Coronary artery (tissue), 2 donors: ENCODE results near the gene KCNG2.
A peak's percentile ranks its signal among the peaks of the same experiment; 100 is the strongest.

Experiments
- DNase-seq: peaks from one replicate; pipeline ENCODE4 v3.0.0-alpha.2; 2017; ENCODE audit warnings: low spot score
- H3K27ac ChIP-seq, 2 donors: fragments of 200-600 bp; sonication (generic); one replicate each; pipeline ENCODE4 v1.5.1; 2016 to 2019
- H3K4me3 ChIP-seq: fragments of 200-600 bp; sonication (generic); 2 replicates; pipeline ENCODE4 v1.5.1; 2016; ENCODE audit warnings: mild to moderate bottlenecking, moderate library complexity
- TF ChIP-seq, protein P1 (sequence below): fragments of 200-600 bp; sonication (generic); IDR thresholded peaks from one replicate; pipeline ENCODE4 v1.5.1; 2019; ENCODE audit warnings: antibody characterized with exemption

KCNG2 gene

GRCh38 chr18:79866889-79867574, 69.3 kb downstream of the KCNG2 start:
- Histone ChIP-seq H3K4me3 (no peak overlapping the region), H3K27ac (no peak overlapping the region)
- TF ChIP-seq, protein P1, sequence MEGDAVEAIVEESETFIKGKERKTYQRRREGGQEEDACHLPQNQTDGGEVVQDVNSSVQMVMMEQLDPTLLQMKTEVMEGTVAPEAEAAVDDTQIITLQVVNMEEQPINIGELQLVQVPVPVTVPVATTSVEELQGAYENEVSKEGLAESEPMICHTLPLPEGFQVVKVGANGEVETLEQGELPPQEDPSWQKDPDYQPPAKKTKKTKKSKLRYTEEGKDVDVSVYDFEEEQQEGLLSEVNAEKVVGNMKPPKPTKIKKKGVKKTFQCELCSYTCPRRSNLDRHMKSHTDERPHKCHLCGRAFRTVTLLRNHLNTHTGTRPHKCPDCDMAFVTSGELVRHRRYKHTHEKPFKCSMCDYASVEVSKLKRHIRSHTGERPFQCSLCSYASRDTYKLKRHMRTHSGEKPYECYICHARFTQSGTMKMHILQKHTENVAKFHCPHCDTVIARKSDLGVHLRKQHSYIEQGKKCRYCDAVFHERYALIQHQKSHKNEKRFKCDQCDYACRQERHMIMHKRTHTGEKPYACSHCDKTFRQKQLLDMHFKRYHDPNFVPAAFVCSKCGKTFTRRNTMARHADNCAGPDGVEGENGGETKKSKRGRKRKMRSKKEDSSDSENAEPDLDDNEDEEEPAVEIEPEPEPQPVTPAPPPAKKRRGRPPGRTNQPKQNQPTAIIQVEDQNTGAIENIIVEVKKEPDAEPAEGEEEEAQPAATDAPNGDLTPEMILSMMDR: no peak
- DNase-seq: no peak

DNA sequence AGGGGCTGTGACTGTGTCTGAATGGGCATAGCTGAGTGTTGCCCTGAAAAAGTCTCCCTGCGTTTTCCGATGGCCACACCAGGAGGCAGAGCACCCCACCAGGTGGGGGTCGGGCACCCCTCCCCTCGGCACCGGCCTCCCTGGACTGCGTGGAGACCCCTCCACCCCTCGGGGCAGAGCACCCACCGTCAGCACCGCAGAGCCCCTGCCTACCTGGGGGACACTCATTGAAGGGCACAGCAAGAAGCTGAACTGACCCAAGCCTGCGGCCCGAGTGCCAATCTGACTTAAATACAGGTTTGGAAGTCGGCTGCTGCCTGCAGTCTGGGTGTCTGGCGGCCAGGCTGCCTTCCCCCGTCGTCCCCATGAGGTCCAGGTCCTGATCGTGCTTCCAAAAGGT, 69.9 kb downstream of the KCNG2 start:
- H3K4me3 ChIP-seq: no peak overlapping the region
- TF ChIP-seq, protein P1: no peak
- DNase-seq: peak; percentile 65
- H3K27ac ChIP-seq: no peak overlapping the region

- H3K27ac ChIP-seq: no peak overlapping the region
- no peak overlapping the region for H3K4me3 ChIP-seq
- TF ChIP-seq, protein P1: no peak
- DNase-seq: peak; percentile 53
These were observed 70.5 kb downstream of the KCNG2 start for GRCh38 chr18:79868168-79868784.

GRCh38 chr18:79868811-79869541, 71.2 kb downstream of the KCNG2 start:
- H3K27ac ChIP-seq: no peak overlapping the region
- TF ChIP-seq, protein P1: no peak
- DNase-seq: peak; percentile 62
- H3K4me3 ChIP-seq: no peak overlapping the region

DNA sequence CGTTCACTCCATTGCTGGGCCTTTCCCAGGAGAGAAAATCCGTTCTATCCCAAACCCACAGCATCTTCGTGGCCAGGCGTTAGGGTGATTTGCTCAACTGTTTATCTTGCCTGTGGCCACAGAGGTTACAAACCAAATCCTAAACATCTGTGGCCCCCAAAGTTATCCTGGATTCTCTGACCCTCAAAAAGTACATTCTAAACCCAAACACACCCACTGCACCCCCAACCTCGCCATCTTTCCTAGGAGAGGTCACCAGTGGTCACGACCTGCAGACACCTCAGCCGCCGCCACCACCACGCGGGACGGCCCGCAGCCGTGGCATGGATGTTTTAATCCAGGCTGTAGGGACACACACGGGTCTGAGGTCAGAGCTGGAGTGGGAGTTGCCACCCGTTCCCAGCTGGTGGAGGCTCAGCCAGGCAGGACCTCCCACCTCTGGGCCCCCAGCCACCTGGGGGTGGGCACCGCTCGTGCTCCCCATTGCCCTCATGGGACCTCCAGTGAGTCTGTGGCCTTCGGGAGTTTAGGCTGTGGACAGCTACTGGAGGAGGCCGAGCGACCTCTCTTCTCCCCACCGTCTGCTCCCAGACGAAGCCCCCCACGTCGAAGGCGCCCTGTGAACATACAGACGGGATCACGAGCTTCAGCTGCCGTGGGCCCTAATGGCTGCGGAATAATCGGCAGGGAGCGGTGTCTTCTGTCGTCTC, 72.0 kb downstream of the KCNG2 start:
- Histone ChIP-seq H3K4me3 (no peak overlapping the region), H3K27ac (no peak overlapping the region)
- peak; percentile 56 for DNase-seq
- TF ChIP-seq, protein P1: no peak

- TF ChIP-seq, protein P1: no peak
- no peak overlapping the region for H3K27ac ChIP-seq
- DNase-seq: peak; percentile 63
- no peak overlapping the region for H3K4me3 ChIP-seq
These were observed 72.7 kb downstream of the KCNG2 start for GRCh38 chr18:79870301-79871025.
